Inferior parietal cortex (tissue), 1 donor: ENCODE measurements around the gene CDH24.

Experiments used
- DNase-seq: peaks from one replicate; pipeline ENCODE4 v3.0.0-alpha.2; 2016; ENCODE audit errors: extremely low spot score

The CDH24 gene

GRCh38 chr14:23089498-23090253 is 32.4 kb upstream of the CDH24 start:
- no peak for DNase-seq

GRCh38 chr14:23086565-23086964 is 29.2 kb upstream of the CDH24 start:
- no peak for DNase-seq

DNA sequence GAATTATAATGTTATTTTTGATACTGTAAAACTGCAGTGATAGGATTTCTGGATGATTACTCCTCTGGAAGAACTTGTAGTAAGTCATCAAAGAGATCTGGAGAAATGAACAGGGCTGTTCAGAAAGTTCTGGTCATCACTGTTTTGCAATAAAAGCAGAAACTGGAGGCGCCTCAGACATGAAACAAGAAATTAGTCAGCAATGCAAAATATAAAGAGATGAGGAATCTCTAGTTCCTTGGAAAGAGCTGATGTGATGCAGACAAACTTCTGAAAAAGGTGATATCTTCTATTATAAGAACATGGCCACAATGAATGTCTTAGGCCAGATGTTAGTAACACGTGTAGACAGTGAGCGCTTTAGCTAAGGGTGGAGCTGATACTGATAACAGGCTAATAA is 28.1 kb upstream of the CDH24 start:
- DNase-seq = no peak

- DNase-seq = no peak
Observed at GRCh38 chr14:23080474-23080873, 23.2 kb upstream of the CDH24 start.

- no peak for DNase-seq
Observed at GRCh38 chr14:23079716-23080115, 22.4 kb upstream of the CDH24 start.

- DNase-seq = peak; percentile 47
Observed at GRCh38 chr14:23078692-23079116, 21.4 kb upstream of the CDH24 start.

DNA sequence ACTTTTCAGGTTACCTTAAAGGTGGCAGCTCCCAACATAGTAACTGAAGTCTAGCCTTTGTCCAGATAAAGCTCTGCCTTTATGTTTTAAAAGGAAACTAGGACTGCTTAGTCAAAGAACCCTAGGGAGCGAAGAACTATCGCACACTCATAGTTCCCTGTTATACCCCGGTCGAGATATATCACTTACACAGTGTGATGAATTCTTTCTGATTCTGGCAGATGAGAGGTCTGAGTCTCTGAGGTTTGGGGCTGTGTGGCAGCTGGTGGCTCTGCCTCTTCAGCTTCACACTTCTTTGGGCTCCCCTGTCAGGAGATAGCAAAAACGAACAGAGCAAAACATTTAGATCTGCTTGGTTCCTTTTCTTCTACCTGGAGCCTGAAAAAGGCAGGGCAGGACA is 20.6 kb upstream of the CDH24 start:
- no peak for DNase-seq

GRCh38 chr14:23076785-23077408 is 19.6 kb upstream of the CDH24 start:
- DNase-seq = peak; percentile 66

DNA sequence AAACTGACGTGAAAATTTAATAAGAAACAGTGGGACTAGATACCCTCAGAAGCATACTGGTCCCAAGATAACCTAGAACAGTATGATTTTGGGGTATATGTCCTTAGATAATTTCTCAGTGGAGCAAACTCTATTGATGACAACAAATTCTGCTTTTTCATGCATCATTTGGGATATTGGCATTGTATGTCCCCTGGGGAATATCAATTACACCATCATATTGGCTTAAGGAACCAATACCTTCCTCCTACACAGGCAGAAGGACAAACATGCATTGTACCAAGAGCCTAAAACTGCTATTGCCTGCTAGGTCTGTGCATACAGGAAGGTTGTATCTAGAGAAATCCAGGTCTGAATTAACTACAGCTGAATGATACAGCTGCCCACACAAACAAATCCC is 17.6 kb upstream of the CDH24 start:
- no peak for DNase-seq

- no peak for DNase-seq
Observed at GRCh38 chr14:23071921-23072539, 14.7 kb upstream of the CDH24 start.

GRCh38 chr14:23071244-23071920 is 14.1 kb upstream of the CDH24 start:
- DNase-seq = peak; percentile 79

DNA sequence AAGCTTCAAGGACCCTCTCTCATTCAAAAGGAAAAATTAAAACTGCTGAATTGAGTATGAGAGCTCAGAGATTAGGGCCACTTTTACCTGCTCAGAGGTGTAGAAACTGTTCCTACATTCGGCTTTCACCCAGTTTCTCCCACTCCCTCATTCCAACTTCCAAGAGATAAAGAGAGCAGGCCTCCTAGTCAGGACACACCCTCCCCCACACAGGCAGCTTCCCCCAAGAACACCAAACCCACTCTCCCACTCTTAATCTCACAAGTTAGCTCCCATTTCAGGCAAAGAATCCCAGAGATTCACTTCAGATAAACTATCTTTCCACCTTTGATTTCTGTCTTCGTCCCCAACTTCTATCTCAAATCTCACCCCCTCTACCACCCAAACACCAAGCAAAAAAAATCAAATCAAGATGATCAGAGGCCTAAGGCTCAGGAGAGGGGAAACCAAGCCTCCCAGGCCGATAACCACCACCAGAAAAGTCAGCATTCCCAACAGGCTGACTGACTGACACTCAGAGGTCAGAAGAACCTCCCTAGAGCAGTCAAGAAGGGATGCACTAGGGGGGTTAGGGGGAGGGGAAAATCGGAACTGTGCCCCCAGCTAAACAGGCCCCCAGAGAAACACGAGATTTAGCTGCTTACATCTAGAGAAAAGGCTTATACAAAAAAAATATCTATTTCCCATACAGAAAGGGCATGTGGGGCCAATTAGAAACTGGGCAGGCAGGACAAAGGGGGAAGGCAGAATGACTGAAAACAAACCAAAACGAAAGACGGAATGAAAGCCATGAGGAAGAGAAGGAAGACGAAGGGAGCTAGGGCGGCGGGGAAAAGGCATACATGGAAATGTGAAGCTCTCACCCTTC is 13.2 kb upstream of the CDH24 start:
- DNase-seq = no peak

- DNase-seq = no peak
Observed at GRCh38 chr14:23069413-23069806, 12.1 kb upstream of the CDH24 start.

GRCh38 chr14:23068789-23069412 is 11.6 kb upstream of the CDH24 start:
- DNase-seq = peak; percentile 94

DNA sequence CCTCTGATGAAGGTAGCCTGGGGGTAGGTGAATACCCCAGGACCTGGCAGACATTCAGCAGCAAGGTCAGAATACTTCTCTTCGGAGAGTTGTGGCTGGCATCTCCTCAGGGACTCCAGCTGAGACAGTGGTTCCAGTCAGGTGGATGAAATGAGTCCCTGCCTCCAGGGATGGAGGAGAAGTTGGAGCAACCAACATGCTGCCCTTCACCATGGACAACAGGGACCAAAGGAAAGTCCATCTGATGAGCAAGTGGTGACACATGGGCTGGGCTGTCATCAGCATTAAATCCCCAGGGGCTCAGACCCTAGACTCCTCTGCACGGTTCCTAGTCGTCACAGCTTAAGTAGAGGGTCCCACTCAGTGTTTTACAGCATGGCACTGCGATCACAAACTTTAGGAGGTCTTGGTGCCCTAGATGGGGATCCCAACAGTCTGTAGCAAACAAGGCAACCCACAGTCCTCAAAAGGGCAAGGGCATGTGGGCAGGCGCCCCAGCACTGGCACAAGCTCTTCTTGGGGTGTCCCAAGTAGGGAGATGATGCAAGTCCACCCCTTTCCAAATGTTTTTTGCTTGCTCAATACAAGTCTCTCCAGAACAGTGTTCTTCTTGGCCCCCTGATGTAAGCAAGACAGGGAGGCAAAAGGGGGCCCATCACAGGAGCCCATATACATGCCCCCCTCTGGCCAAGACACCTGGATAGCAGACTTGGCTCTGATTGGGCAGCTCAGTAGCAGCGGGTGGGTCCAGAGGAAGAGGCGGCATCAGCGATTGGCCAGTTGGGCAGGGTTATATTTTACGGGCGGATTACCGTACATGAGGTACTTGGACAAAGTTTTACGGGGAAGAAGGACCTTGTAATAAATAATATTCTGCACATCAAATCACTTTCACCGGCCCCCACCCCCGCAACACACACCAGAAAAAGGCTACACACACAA is 10.8 kb upstream of the CDH24 start:
- no peak for DNase-seq

GRCh38 chr14:23066855-23067744 is 9.8 kb upstream of the CDH24 start:
- DNase-seq = no peak

DNA sequence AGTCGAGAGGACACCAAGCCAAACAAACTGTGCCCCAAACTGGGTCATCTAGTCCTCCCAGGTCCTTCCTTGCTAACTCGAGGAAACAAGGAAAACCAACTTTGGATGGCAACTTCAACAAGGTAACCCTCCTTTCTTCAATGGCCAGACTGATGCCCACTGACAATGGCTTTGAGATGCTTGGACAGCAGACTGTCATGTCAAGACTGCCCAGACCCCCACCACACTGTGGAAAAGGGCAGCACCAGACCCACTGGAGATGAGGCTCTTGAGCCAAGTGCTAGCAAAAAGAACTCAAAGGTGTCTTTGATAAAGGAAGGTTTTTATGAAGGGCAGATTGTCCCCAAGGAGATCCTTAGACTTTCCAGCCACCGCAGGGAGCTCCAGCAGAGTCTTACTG is 9.0 kb upstream of the CDH24 start:
- DNase-seq = no peak

DNA sequence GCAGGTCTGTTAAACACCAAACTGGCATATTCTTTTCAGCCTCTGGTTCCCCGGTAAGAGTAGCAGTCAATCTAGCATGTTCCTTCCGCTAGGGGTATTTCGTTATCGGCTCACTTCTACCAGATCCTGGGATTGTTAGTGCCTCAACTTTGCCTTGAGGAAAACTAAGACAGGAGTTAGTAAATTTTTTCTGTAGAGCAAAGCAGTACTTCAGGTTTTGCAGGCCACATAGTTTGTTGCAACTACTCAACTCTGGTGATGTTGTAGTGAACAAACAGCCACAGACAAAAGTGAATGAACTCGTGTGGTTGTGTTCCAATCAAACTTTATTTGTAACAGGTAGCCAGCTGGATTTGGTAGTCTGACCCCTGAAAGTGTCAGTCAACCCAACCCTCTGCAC is 6.3 kb upstream of the CDH24 start:
- DNase-seq = no peak

GRCh38 chr14:23062002-23062401 is 4.7 kb upstream of the CDH24 start:
- no peak for DNase-seq
